HG03521 (cell line): ENCODE measurements around the gene OR8U1.
"Not testable (repeated sequence)": the region's sequence is repeated elsewhere in the genome, so short reads cannot be mapped to it uniquely, and the experiment has no call there.

Experiments
- ATAC-seq: cut with Tn5 transposase; IDR thresholded peaks from one replicate; pipeline ENCODE4 v1.9.1; 2021; ENCODE audit warnings: mild to moderate bottlenecking, moderate library complexity; ENCODE audit not compliant: unreplicated experiment

OR8U1 gene

GRCh38 chr11:56375324-56375723, at the start of gene OR8U1:
OR8U1 (plus strand) TSS chr11:56375624; CDS start chr11:56375624, 0 bp downstream.
- no peak for ATAC-seq

- ATAC-seq: no peak
These were observed 43.4 kb upstream of the OR8U1 start for GRCh38 chr11:56331861-56332491.

GRCh38 chr11:56333156-56333555, 42.3 kb upstream of the OR8U1 start:
- no peak for ATAC-seq

GRCh38 chr11:56340289-56340688, 35.1 kb upstream of the OR8U1 start:
- ATAC-seq: no peak

GRCh38 chr11:56345739-56346138, 29.7 kb upstream of the OR8U1 start, which contains the start of gene OR8K1:
OR8K1 (plus strand) TSS chr11:56346039; CDS start chr11:56346039, 0 bp downstream.
- ATAC-seq: no peak

GRCh38 chr11:56353991-56354390, 21.4 kb upstream of the OR8U1 start, which contains the start of gene OR8J1:
OR8J1 (plus strand) TSS chr11:56354291; CDS start chr11:56360247, 5,956 bp downstream.
- ATAC-seq: no peak

- no peak for ATAC-seq
These were observed 4.7 kb downstream of the OR8U1 start for GRCh38 chr11:56380120-56380519.

GRCh38 chr11:56394381-56394780, 19.0 kb downstream of the OR8U1 start:
- no peak for ATAC-seq

- no peak for ATAC-seq
These were observed 20.6 kb downstream of the OR8U1 start for GRCh38 chr11:56396047-56396446.

GRCh38 chr11:56401858-56402461, 26.5 kb downstream of the OR8U1 start:
- ATAC-seq: not testable (repeated sequence)

GRCh38 chr11:56404393-56404792, 29.0 kb downstream of the OR8U1 start:
- no peak for ATAC-seq

- ATAC-seq: no peak
These were observed 35.4 kb downstream of the OR8U1 start for GRCh38 chr11:56410801-56411200.

- no peak for ATAC-seq
These were observed 37.0 kb downstream of the OR8U1 start, which contains the start of gene OR5AL1 for GRCh38 chr11:56412396-56412795. OR5AL1 (plus strand) TSS chr11:56412696.
